GM12891 (cell line): ENCODE results near the gene EPPIN.

Experiments used
- POLR2A ChIP-seq: IDR thresholded peaks from 2 replicates; pipeline ENCODE4 v1.6.1; 2011; ENCODE audit warnings: low read depth, low read length, control low read depth
- POLR2AphosphoS5 ChIP-seq: IDR thresholded peaks from 2 replicates; pipeline ENCODE4 v1.6.1; 2011; ENCODE audit warnings: low read depth, low read length, control low read depth
- POU2F2 ChIP-seq: IDR thresholded peaks from 2 replicates; pipeline ENCODE4 v1.6.1; 2011; ENCODE audit warnings: low read depth, mild to moderate bottlenecking, control low read depth, low read length, moderate library complexity
- SPI1 ChIP-seq: IDR thresholded peaks from 2 replicates; pipeline ENCODE4 v1.6.1; 2011; ENCODE audit warnings: low read depth, low read length, control low read depth
- TAF1 ChIP-seq: IDR thresholded peaks from 2 replicates; pipeline ENCODE4 v1.6.1; 2011; ENCODE audit warnings: low read depth, low read length, control low read depth

DNA sequence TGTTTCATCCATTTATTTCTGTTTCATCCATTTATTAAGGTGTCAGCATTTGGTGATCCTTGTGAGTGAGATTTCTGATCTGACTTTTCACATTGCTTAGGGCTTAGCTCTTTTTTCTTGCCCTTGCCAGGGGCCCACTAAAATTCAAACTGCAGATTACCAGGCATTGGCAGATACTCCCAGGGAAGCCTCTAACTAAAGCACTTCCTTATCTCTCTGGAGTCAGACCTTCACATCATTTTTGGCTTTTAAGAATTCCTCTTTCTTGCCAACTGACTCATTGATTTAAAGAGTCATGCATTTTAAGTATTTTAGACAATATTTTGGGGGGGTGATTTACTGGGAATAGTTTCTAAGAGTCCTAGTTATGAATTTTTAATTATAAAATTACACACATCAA lies 34.5 kb upstream of the EPPIN start:
- TF ChIP-seq POLR2A (no peak), SPI1 (no peak), POLR2AphosphoS5 (no peak), TAF1 (no peak), POU2F2 (no peak)
